Measurements from ENCODE around the gene SELENBP1. TPM values are rescaled to one million over a fixed set of nuclear protein-coding genes. Genes with fewer than 3 reads are reported as not detected.

The SELENBP1 gene
- 5.7 to 8.9 TPM (median 6.7 TPM) in 5 replicates for total RNA-seq (2022; extraction: Qiagen RNA extraction)

GRCh38 chr1:151372058-151372934, at the start of gene SELENBP1:
Gene SELENBP1, minus strand, starts transcription at chr1:151372705. Its CDS starts 64 bp downstream, at chr1:151372641.

GRCh38 chr1:151399324-151400171, 27.0 kb upstream of the SELENBP1 start, which contains the start of gene PSMB4:
Gene PSMB4, plus strand, starts transcription at chr1:151399573. Its CDS starts 15 bp downstream, at chr1:151399588.

GRCh38 chr1:151346769-151347522, 25.6 kb downstream of the SELENBP1 start, which contains the start of gene RFX5:
Gene RFX5, minus strand, starts transcription at chr1:151347252. Its CDS starts 932 bp downstream, at chr1:151346320.

GRCh38 chr1:151327223-151327902, 45.1 kb downstream of the SELENBP1 start, which contains the start of gene PI4KB:
Gene PI4KB, minus strand, starts transcription at chr1:151327416. Its CDS starts 10,935 bp downstream, at chr1:151316481.

Other genes with a start within 250 kb of the SELENBP1 start
- 1.5 to 2.6 TPM (median 1.7 TPM) in 5 replicates for gene SEMA6C, start 226.1 kb downstream of the SELENBP1 start, total RNA-seq (2022; extraction: Qiagen RNA extraction)
- gene TNFAIP8L2, start 216.1 kb downstream of the SELENBP1 start, total RNA-seq (2022; extraction: Qiagen RNA extraction) = not detected in 5 replicates
- 5.1 to 7.5 TPM (median 6.3 TPM) in 5 replicates for gene LYSMD1, start 206.8 kb downstream of the SELENBP1 start, total RNA-seq (2022; extraction: Qiagen RNA extraction)
- 44.5 to 47.6 TPM (median 46.1 TPM) in 5 replicates for gene SCNM1, start 206.6 kb downstream of the SELENBP1 start, total RNA-seq (2022; extraction: Qiagen RNA extraction)
- 0.25 to 0.32 TPM (median 0.30 TPM) in 3 of 5 replicates, not detected in the others for gene TMOD4, start 196.7 kb downstream of the SELENBP1 start, total RNA-seq (2022; extraction: Qiagen RNA extraction)
- 42.7 to 63.6 TPM (median 44.0 TPM) in 5 replicates for gene VPS72, start 182.5 kb downstream of the SELENBP1 start, total RNA-seq (2022; extraction: Qiagen RNA extraction)
- 45.0 to 60.9 TPM (median 49.8 TPM) in 5 replicates for gene PIP5K1A, start 174.2 kb downstream of the SELENBP1 start, total RNA-seq (2022; extraction: Qiagen RNA extraction)
- 173 to 208 TPM (median 192 TPM) in 5 replicates for gene PSMD4, start 118.0 kb downstream of the SELENBP1 start, total RNA-seq (2022; extraction: Qiagen RNA extraction)
- 10.6 to 14.6 TPM (median 12.9 TPM) in 5 replicates for gene ZNF687, start 90.4 kb downstream of the SELENBP1 start, total RNA-seq (2022; extraction: Qiagen RNA extraction)
- 22.7 to 27.1 TPM (median 25.0 TPM) in 5 replicates for gene PI4KB, start 45.3 kb downstream of the SELENBP1 start, total RNA-seq (2022; extraction: Qiagen RNA extraction)
- 18.8 to 24.9 TPM (median 21.2 TPM) in 5 replicates for gene RFX5, start 25.5 kb downstream of the SELENBP1 start, total RNA-seq (2022; extraction: Qiagen RNA extraction)
- gene PSMB4, start 26.9 kb upstream of the SELENBP1 start, total RNA-seq (2022; extraction: Qiagen RNA extraction) = 364 to 428 TPM (median 401 TPM) in 5 replicates
- 17.9 to 22.4 TPM (median 19.4 TPM) in 5 replicates for gene POGZ, start 86.8 kb upstream of the SELENBP1 start, total RNA-seq (2022; extraction: Qiagen RNA extraction)
- gene CGN, start 138.7 kb upstream of the SELENBP1 start, total RNA-seq (2022; extraction: Qiagen RNA extraction) = 1.5 to 2.4 TPM (median 2.2 TPM) in 5 replicates
- 8.4 to 10.4 TPM (median 9.2 TPM) in 5 replicates for gene TUFT1, start 167.6 kb upstream of the SELENBP1 start, total RNA-seq (2022; extraction: Qiagen RNA extraction)
- 7.0 to 10.3 TPM (median 7.4 TPM) in 5 replicates for gene SNX27, start 239.3 kb upstream of the SELENBP1 start, total RNA-seq (2022; extraction: Qiagen RNA extraction)

All from A549 treated with Mapracorat at 1 μM for 4 hours (cell line).